DOHH2 (cell line): ENCODE measurements around the gene ANXA6.

Experiments
- H3F3A ChIP-seq: fragments of 200-600 bp; sonication (generic), shearing (Covaris generic); 2 replicates; pipeline ENCODE4 v1.6.0; 2016; ENCODE audit warnings: antibody characterized with exemption, mild to moderate bottlenecking; ENCODE audit not compliant: control insufficient read depth, insufficient read depth
- H3K27ac ChIP-seq: fragments of 200-600 bp; sonication (generic); 2 replicates; pipeline ENCODE4 v1.5.1; 2014; ENCODE audit warnings: low read depth, mild to moderate bottlenecking, low read length, moderate library complexity
- H3K27me3 ChIP-seq: fragments of 200-600 bp; sonication (generic); 2 replicates; pipeline ENCODE4 v1.6.1; 2014; ENCODE audit warnings: mild to moderate bottlenecking, low read length, mixed read lengths; ENCODE audit not compliant: control insufficient read depth
- H3K36me3 ChIP-seq: fragments of 200-600 bp; sonication (generic); 2 replicates; pipeline ENCODE4 v1.6.1; 2014; ENCODE audit warnings: mild to moderate bottlenecking, low read length, moderate library complexity, mixed read lengths; ENCODE audit not compliant: control insufficient read depth
- H3K4me1 ChIP-seq: fragments of 200-600 bp; sonication (generic); 2 replicates; pipeline ENCODE4 v1.6.1; 2014; ENCODE audit warnings: mild to moderate bottlenecking, low read length, mixed read lengths; ENCODE audit not compliant: control insufficient read depth
- H3K4me2 ChIP-seq: fragments of 200-600 bp; sonication (generic); 2 replicates; pipeline ENCODE4 v1.6.0; 2014; ENCODE audit warnings: mild to moderate bottlenecking, low read length, moderate library complexity
- H3K4me3 ChIP-seq: fragments of 200-600 bp; sonication (generic); 2 replicates; pipeline ENCODE4 v1.5.1; 2014; ENCODE audit warnings: mild to moderate bottlenecking, low read length, mixed read lengths
- H3K79me2 ChIP-seq: fragments of 200-600 bp; sonication (generic); 2 replicates; pipeline ENCODE4 v1.6.1; 2014; ENCODE audit warnings: mild to moderate bottlenecking, low read length, mixed read lengths; ENCODE audit not compliant: control insufficient read depth
- H3K9me2 ChIP-seq: fragments of 200-600 bp; sonication (generic); replicated peaks from 2 replicates; pipeline ENCODE4 v1.6.1; 2014; ENCODE audit warnings: mild to moderate bottlenecking, low read length, mixed read lengths; ENCODE audit not compliant: control insufficient read depth
- H3K9me3 ChIP-seq: fragments of 200-600 bp; sonication (generic); 2 replicates; pipeline ENCODE4 v1.6.1; 2014; ENCODE audit warnings: antibody characterized with exemption, low read length, mixed read lengths; ENCODE audit not compliant: control insufficient read depth, insufficient read depth
- H4K20me1 ChIP-seq: fragments of 200-600 bp; sonication (generic); 2 replicates; pipeline ENCODE4 v1.6.0; 2014; ENCODE audit warnings: low read depth, mild to moderate bottlenecking, antibody characterized with exemption, low read length, moderate library complexity; ENCODE audit not compliant: control insufficient read depth, insufficient read depth
- CTCF ChIP-seq: fragments of 200-600 bp; sonication (generic); IDR thresholded peaks from one replicate; pipeline ENCODE4 v1.5.1; 2014; ENCODE audit warnings: antibody characterized with exemption, mild to moderate bottlenecking, low read depth, low read length; ENCODE audit not compliant: poor library complexity, severe bottlenecking
- EZH2phosphoT487 ChIP-seq: fragments of 200-600 bp; sonication (generic); IDR thresholded peaks from 2 replicates; pipeline ENCODE4 v1.6.1; 2017; ENCODE audit warnings: borderline replicate concordance, mild to moderate bottlenecking, antibody characterized with exemption, low read length, moderate library complexity, mixed read lengths

The ANXA6 gene

GRCh38 chr5:151150471-151151262 lies 6.9 kb downstream of the ANXA6 start:
- no peaks in the 10 kb centered on the region for H3K9me2 ChIP-seq
- peak overlapping the region; percentile 60 for H3K27ac ChIP-seq
- H3K4me1 ChIP-seq, result peaks cover 45% of the 10 kb centered on the region
- no peaks in the 10 kb centered on the region for H4K20me1 ChIP-seq
- H3K4me3 ChIP-seq, result peak overlapping the region; percentile 46
- peak overlapping the region; percentile 63 for H3K4me2 ChIP-seq
- H3F3A ChIP-seq, result peaks cover 8% of the 10 kb centered on the region
- no peak for TF ChIP-seq CTCF
- TF ChIP-seq EZH2phosphoT487, result no peak
- H3K36me3 ChIP-seq, result no peaks in the 10 kb centered on the region
- no peaks in the 10 kb centered on the region for H3K9me3 ChIP-seq
- no peaks in the 10 kb centered on the region for H3K27me3 ChIP-seq
- H3K79me2 ChIP-seq, result no peaks in the 10 kb centered on the region

DNA sequence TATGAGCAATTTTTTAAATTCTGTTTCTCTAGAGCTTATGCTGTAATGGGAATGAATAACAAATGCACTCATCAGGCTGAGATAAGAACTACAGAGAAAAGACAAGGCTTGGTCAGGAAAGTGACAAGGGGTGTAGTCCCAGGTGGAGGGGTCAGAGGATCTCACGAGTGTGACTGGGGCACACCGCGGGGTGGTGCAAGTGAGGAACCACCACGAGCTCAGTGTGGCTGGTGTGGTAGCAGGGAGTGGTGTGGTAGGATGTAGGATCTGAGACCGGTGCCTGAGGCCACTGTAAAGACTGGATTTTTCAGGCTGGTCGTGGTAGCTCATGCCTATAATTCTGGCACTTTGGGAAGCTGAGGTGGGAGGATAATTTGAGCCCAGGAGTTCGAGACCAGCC lies 9.0 kb downstream of the ANXA6 start:
- Histone ChIP-seq H3K36me3 (no peaks in the 10 kb centered on the region), H3K9me2 (no peaks in the 10 kb centered on the region), H4K20me1 (no peaks in the 10 kb centered on the region), H3K4me1 (peaks cover 33% of the 10 kb centered on the region), H3K9me3 (no peaks in the 10 kb centered on the region), H3K4me3 (no peak overlapping the region), H3F3A (peaks cover 3% of the 10 kb centered on the region), H3K27ac (no peak overlapping the region), H3K4me2 (no peak overlapping the region), H3K27me3 (no peaks in the 10 kb centered on the region), H3K79me2 (no peaks in the 10 kb centered on the region)
- no peak for TF ChIP-seq EZH2phosphoT487
- no peak for TF ChIP-seq CTCF

DNA sequence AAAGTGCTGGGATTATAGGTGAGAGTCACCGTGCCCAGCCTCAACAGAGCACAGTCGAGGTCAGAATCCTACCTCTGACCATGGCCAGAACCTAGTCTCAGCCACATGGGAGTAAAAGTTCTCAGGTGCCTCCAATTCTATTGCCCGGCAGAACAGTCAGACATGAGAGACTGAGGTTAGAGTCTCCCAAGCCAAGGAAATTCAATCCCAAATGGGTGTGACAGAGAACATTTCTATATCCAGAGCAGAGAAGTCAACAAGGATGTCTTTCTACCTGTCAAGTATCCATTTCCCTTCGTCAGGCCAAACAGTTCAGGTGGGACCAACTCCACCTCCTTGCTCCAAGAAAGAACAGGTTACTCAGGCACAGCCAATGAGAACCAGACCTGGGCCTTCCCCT lies 10.5 kb downstream of the ANXA6 start:
- no peaks in the 10 kb centered on the region for H3K9me3 ChIP-seq
- H3K79me2 ChIP-seq, result no peaks in the 10 kb centered on the region
- no peaks in the 10 kb centered on the region for H3K36me3 ChIP-seq
- H4K20me1 ChIP-seq, result no peaks in the 10 kb centered on the region
- no peak overlapping the region for H3K27ac ChIP-seq
- H3K4me3 ChIP-seq, result no peak overlapping the region
- no peak overlapping the region for H3K4me2 ChIP-seq
- H3K27me3 ChIP-seq, result peaks cover under 1% of the 10 kb centered on the region; the same call in 1 of the 2 replicates
- peaks cover 3% of the 10 kb centered on the region for H3F3A ChIP-seq
- no peaks in the 10 kb centered on the region for H3K9me2 ChIP-seq
- H3K4me1 ChIP-seq, result peaks cover 24% of the 10 kb centered on the region
- TF ChIP-seq EZH2phosphoT487 (no peak), CTCF (no peak)
